Measurements from ENCODE around the gene APOBEC3H.

Gene APOBEC3H

GRCh38 chr22:39110631-39111561 lies 13.9 kb downstream of the APOBEC3H start:
- no peak for DNase-seq (ENCODE audit: low spot score)

- DNase-seq (ENCODE audit: low spot score): no peak
Measured at GRCh38 chr22:39114112-39114511, 17.1 kb downstream of the APOBEC3H start.

- no peak for DNase-seq (ENCODE audit: low spot score)
Measured at GRCh38 chr22:39115570-39115969, 18.5 kb downstream of the APOBEC3H start.

GRCh38 chr22:39115977-39116621 lies 19.1 kb downstream of the APOBEC3H start:
- DNase-seq (ENCODE audit: low spot score): no peak

- DNase-seq (ENCODE audit: low spot score): peak; percentile 50
Measured at GRCh38 chr22:39117585-39118191, 20.6 kb downstream of the APOBEC3H start.

- no peak for DNase-seq (ENCODE audit: low spot score)
Measured at GRCh38 chr22:39120983-39121382, 23.9 kb downstream of the APOBEC3H start.

GRCh38 chr22:39122772-39123470 lies 25.9 kb downstream of the APOBEC3H start:
- DNase-seq (ENCODE audit: low spot score): no peak

GRCh38 chr22:39123751-39124581 lies 26.9 kb downstream of the APOBEC3H start:
- DNase-seq (ENCODE audit: low spot score): no peak

GRCh38 chr22:39125622-39126021 lies 28.6 kb downstream of the APOBEC3H start:
- no peak for DNase-seq (ENCODE audit: low spot score)

GRCh38 chr22:39128508-39128907 lies 31.5 kb downstream of the APOBEC3H start:
- no peak for DNase-seq (ENCODE audit: low spot score)

GRCh38 chr22:39129081-39129480 lies 32.0 kb downstream of the APOBEC3H start:
- DNase-seq (ENCODE audit: low spot score): no peak

- no peak for DNase-seq (ENCODE audit: low spot score)
Measured at GRCh38 chr22:39129746-39130145, 32.7 kb downstream of the APOBEC3H start.

- DNase-seq (ENCODE audit: low spot score): no peak
Measured at GRCh38 chr22:39130152-39130704, 33.2 kb downstream of the APOBEC3H start.

GRCh38 chr22:39130892-39131855 lies 34.1 kb downstream of the APOBEC3H start:
- no peak for DNase-seq (ENCODE audit: low spot score)

- DNase-seq (ENCODE audit: low spot score): no peak
Measured at GRCh38 chr22:39132281-39132680, 35.2 kb downstream of the APOBEC3H start.

GRCh38 chr22:39132871-39133524 lies 36.0 kb downstream of the APOBEC3H start:
- DNase-seq (ENCODE audit: low spot score): no peak

GRCh38 chr22:39133871-39134270 lies 36.8 kb downstream of the APOBEC3H start:
- no peak for DNase-seq (ENCODE audit: low spot score)

- no peak for DNase-seq (ENCODE audit: low spot score)
Measured at GRCh38 chr22:39134366-39135091, 37.5 kb downstream of the APOBEC3H start.

Measured in Ammon's horn (tissue), 1 donor.